Gastroesophageal sphincter (tissue), 4 donors: Measurements from ENCODE around the gene COL15A1. TPM values are rescaled to one million over a fixed set of nuclear protein-coding genes. Genes with fewer than 3 reads are reported as not detected.

Experiments
- ATAC-seq: fragments of 150-250 bp; one replicate; pipeline ENCODE4 v1.9.1; 2016; ENCODE audit warnings: mild to moderate bottlenecking, moderate library complexity
- H3K27ac ChIP-seq, 4 donors: fragments of 200-600 bp; sonication (generic) in 3 of 4; 1 replicate in 3 of 4; 2 replicates in 1 of 4; pipeline ENCODE4 v1.5.1; 2016 to 2019
- H3K27me3 ChIP-seq: fragments of 200-600 bp; sonication (generic); one replicate; pipeline ENCODE4 v1.5.1; 2019
- H3K36me3 ChIP-seq, 2 donors: fragments of 200-600 bp; sonication (generic); one replicate each; pipeline ENCODE4 v1.5.1; 2019; ENCODE audit warnings: control low read depth in 1 of 2
- H3K4me1 ChIP-seq, 3 donors: fragments of 200-600 bp; sonication (generic); 1 replicate in 2 of 3; 2 replicates in 1 of 3; pipeline ENCODE4 v1.5.1; 2016 to 2019; ENCODE audit warnings: control low read depth in 2 of 3
- H3K4me3 ChIP-seq, 2 donors: fragments of 200-600 bp; sonication (generic); one replicate each; pipeline ENCODE4 v1.5.1; 2019; ENCODE audit warnings: mild to moderate bottlenecking in 1 of 2, moderate library complexity in 1 of 2
- H3K9me3 ChIP-seq, 3 donors: fragments of 200-600 bp; sonication (generic); one replicate each; pipeline ENCODE4 v1.5.1; 2017 to 2019; ENCODE audit warnings: control low read depth in 2 of 3
- CTCF ChIP-seq, 4 experiments: fragments of 200-600 bp in 2 of 4; fragments of 450-650 bp in 2 of 4; sonication (generic) in 1 of 4; IDR thresholded peaks; one replicate each; pipeline ENCODE4 v1.5.1; 2017 to 2019; ENCODE audit warnings: antibody characterized with exemption in 4 of 4, mild to moderate bottlenecking in 2 of 4, moderate library complexity in 2 of 4
- EP300 ChIP-seq: sonication (generic); formaldehyde crosslinking; IDR thresholded peaks from one replicate; pipeline ENCODE4 v1.6.1; 2017; ENCODE audit warnings: antibody characterized with exemption, mild to moderate bottlenecking
- POLR2A ChIP-seq, 2 donors: fragments of 450-650 bp; IDR thresholded peaks; one replicate each; pipeline ENCODE4 v1.6.1; 2017; ENCODE audit warnings: antibody characterized with exemption in 2 of 2, mild to moderate bottlenecking in 2 of 2, moderate library complexity in 1 of 2
- POLR2AphosphoS5 ChIP-seq: sonication (generic); formaldehyde crosslinking; IDR thresholded peaks from one replicate; pipeline ENCODE4 v1.6.1; 2017; ENCODE audit warnings: antibody characterized with exemption
- WGBS, 2 donors: methylation state at CpG; one replicate each; pipeline ENCODE4 v1.1.5; 2018; ENCODE audit warnings: low coverage in 1 of 2; 5-methylcytosine and 5-hydroxymethylcytosine counted together
- total RNA-seq, 4 donors: library from RNA; depleted of rRNA; stranded (reverse); fragments of >200 nt; gene quantifications; one replicate each; pipeline ENCODE4 v1.1.0, GENCODE V29; 2016

The COL15A1 gene
- total RNA-seq = 100 to 1,000 TPM in 2 of 4 donors, 10 to 100 TPM in 2; 80.5 to 256 (median 97.2) TPM

- Histone ChIP-seq H3K36me3 (no peaks in the 10 kb centered on the region), H3K4me3 (peak within 1 kb of the TSS; percentile 68 to 87), H3K27ac (peak within 1 kb of the TSS; percentile 74 to 97 (median 88)), H3K9me3 (no peaks in the 10 kb centered on the region), H3K27me3 (no peaks in the 10 kb centered on the region), H3K4me1 (peaks cover 0 to 89% (median 0%) of the 10 kb centered on the region in 3 donors)
- WGBS, 2 donors = no CpG with 5 or more reads among the region's 58 CpGs
- ATAC-seq = peak; percentile 76
- TF ChIP-seq CTCF (IDR thresholded peaks at IDR 0.05) (peak in 2 of 4 experiments; percentile 8 to 18), POLR2A (IDR thresholded peaks at IDR 0.05) (peak in 1 of 2 donors; percentile 33), EP300 (no peak), POLR2AphosphoS5 (no peak)
These were observed at the start of gene COL15A1 for GRCh38 chr9:98943682-98944056. Gene COL15A1, plus strand, starts transcription at chr9:98943907. Its CDS starts 155 bp downstream, at chr9:98944062.

DNA sequence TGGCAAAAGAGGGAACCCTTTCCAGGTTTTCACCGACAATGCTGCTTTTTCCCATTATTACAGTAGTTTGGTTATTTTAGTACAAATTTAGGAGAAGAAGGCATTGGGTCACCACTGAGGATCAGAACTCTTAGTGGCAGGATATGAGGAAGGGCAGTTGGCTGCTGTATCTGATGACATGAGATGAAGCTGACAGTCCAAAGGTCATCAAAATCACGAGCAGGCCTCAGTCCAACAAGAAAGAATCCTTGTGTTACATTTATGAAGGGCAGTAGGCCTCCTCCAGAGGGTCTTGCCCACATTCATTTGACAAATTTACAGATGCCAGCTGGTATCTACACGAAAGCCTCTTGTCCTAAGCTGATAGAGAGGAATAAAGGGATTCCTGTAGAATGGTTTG, 49.5 kb upstream of the COL15A1 start:
- no peak for TF ChIP-seq EP300
- TF ChIP-seq CTCF (IDR thresholded peaks at IDR 0.05) = no peak
- TF ChIP-seq POLR2AphosphoS5 = no peak
- no peak for TF ChIP-seq POLR2A (IDR thresholded peaks at IDR 0.05)
- 89 to 94% methylated on average over 1 to 3 of the region's 3 CpGs for WGBS, 2 donors
- ATAC-seq = no peak
- Histone ChIP-seq H3K9me3 (peaks cover 0 to 7% (median 0%) of the 10 kb centered on the region in 3 donors), H3K27ac (no peak overlapping the region), H3K36me3 (no peaks in the 10 kb centered on the region), H3K4me3 (no peak overlapping the region), H3K27me3 (no peaks in the 10 kb centered on the region), H3K4me1 (peaks cover 0 to 7% (median 0%) of the 10 kb centered on the region in 3 donors)

DNA sequence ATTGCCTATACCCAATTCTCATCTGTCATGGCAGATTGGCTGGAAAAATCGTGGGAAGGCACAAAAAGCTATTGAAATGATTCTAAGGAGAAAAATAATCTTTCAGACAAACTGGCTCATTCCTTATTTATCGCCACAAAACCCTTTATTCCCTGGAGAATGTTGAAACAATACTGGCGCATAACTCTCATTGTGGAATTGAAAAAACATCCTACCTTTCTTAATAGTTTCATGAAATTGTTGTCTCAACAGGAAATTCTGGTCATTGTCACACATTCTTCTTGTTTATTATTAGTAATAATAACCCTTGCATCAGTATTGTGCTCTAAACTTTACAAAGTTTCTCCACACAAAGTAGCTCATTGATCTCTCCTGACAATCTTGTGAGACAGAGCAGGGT, 48.9 kb upstream of the COL15A1 start:
- no peaks in the 10 kb centered on the region for H3K27me3 ChIP-seq
- no peak for ATAC-seq
- no peak overlapping the region for H3K27ac ChIP-seq
- WGBS, 2 donors = 84 to 87% methylated on average over 3 of the region's 3 CpGs
- peaks cover 0 to 7% (median 0%) of the 10 kb centered on the region in 3 donors for H3K4me1 ChIP-seq
- H3K4me3 ChIP-seq = no peak overlapping the region
- H3K36me3 ChIP-seq = no peaks in the 10 kb centered on the region
- H3K9me3 ChIP-seq = peaks cover 0 to 7% (median 0%) of the 10 kb centered on the region in 3 donors
- TF ChIP-seq POLR2A (IDR thresholded peaks at IDR 0.05) (no peak), CTCF (IDR thresholded peaks at IDR 0.05) (no peak), POLR2AphosphoS5 (no peak), EP300 (no peak)

DNA sequence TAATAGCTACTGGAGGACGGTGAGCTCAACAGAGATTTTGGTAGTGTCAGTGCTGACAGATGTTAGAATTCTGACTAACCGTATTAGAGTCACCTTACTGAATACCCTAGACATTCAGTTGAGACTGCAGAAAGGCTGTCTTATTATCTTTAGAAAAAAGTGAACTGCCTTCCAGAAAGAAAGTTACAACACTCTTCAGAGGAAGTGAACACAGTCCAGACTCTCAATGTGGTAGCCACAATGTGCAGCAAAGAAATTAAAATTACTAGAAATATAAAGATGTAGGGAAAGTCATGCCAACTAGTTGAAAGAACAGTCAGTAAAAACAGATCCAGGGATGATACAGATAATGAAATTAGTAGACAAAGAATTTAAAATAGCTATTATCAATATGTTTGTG, 47.1 kb upstream of the COL15A1 start:
- peaks cover 0 to 7% (median 0%) of the 10 kb centered on the region in 3 donors for H3K9me3 ChIP-seq
- WGBS, 2 donors = 100% methylated on average over 1 to 2 of the region's 2 CpGs
- TF ChIP-seq POLR2A (IDR thresholded peaks at IDR 0.05) (no peak), EP300 (no peak), CTCF (IDR thresholded peaks at IDR 0.05) (no peak), POLR2AphosphoS5 (no peak)
- H3K27me3 ChIP-seq = no peaks in the 10 kb centered on the region
- peaks cover 0 to 8% (median 0%) of the 10 kb centered on the region in 3 donors for H3K4me1 ChIP-seq
- no peak for ATAC-seq
- no peak overlapping the region for H3K27ac ChIP-seq
- no peaks in the 10 kb centered on the region for H3K36me3 ChIP-seq
- H3K4me3 ChIP-seq = no peak overlapping the region

- 25 to 70% methylated on average over 1 of the region's 1 CpG for WGBS, 2 donors
- Histone ChIP-seq H3K4me3 (no peak overlapping the region), H3K4me1 (peaks cover 0 to 8% (median 0%) of the 10 kb centered on the region in 3 donors), H3K27ac (no peak overlapping the region), H3K9me3 (peaks cover 0 to 7% (median 0%) of the 10 kb centered on the region in 3 donors), H3K27me3 (no peaks in the 10 kb centered on the region), H3K36me3 (no peaks in the 10 kb centered on the region)
- TF ChIP-seq POLR2AphosphoS5 (no peak), CTCF (IDR thresholded peaks at IDR 0.05) (no peak), EP300 (no peak), POLR2A (IDR thresholded peaks at IDR 0.05) (no peak)
- no peak for ATAC-seq
These were observed 46.0 kb upstream of the COL15A1 start for GRCh38 chr9:98897745-98898144.
